ENCODE results near the gene SLF2.

The SLF2 gene

DNA sequence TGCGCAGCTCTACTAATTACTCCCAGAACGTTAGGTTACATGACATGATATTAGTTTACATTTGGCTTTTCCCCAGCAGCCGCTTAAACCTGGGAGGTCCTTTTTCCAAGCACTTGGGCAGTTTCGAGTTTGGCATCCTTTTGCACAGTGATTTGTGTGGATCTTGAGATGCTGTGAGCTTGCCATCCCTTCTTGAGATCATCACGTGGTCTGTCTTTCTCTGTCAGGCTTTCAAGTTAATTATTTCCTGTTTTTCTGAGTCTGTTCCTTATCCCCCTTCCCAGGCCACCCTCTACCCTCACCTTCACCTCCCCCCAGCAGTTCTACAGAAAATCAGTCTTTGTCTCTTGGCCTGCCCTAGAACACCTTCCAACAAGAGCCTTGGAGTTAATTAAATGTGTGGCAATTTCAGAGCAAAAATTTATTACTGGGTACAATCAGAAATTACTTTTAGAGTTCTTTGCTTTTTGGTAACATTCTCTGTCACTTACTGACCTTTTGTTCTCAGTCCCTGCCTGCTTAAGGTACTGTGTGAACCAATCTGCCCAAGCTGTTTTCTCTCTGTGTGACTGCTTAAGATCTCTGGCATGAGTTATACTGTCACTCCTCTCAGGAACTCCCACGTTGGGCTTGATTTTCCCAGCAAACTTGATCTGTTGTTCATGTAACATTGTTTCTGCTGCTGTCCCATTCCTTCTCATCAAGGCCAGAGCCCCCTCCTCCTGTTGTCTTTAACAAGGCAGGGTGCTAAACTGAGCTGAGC, 3.1 kb upstream of the SLF2 start:
- no peak for TF ChIP-seq CREB1 (IDR thresholded peaks at IDR 0.05; ENCODE audit: low read depth)
- TF ChIP-seq EGR1 (IDR thresholded peaks at IDR 0.05) = no peak
- TF ChIP-seq, protein P1, sequence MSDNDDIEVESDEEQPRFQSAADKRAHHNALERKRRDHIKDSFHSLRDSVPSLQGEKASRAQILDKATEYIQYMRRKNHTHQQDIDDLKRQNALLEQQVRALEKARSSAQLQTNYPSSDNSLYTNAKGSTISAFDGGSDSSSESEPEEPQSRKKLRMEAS (IDR thresholded peaks at IDR 0.05) = no peak
- TF ChIP-seq TEAD4 (IDR thresholded peaks at IDR 0.05) = no peak
- TF ChIP-seq FOXM1 (IDR thresholded peaks at IDR 0.05; ENCODE audit: borderline replicate concordance, low read depth) = no peak
- no peak for TF ChIP-seq TAF1 (IDR thresholded peaks at IDR 0.05; ENCODE audit: low read depth)
- TF ChIP-seq YY1 (IDR thresholded peaks at IDR 0.05; ENCODE audit: low read depth) = no peak
- no peak for TF ChIP-seq CEBPB (IDR thresholded peaks at IDR 0.05)
- TF ChIP-seq, protein P2, sequence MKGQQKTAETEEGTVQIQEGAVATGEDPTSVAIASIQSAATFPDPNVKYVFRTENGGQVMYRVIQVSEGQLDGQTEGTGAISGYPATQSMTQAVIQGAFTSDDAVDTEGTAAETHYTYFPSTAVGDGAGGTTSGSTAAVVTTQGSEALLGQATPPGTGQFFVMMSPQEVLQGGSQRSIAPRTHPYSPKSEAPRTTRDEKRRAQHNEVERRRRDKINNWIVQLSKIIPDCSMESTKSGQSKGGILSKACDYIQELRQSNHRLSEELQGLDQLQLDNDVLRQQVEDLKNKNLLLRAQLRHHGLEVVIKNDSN (IDR thresholded peaks at IDR 0.05) = no peak
- TF ChIP-seq RAD21 (IDR thresholded peaks at IDR 0.05; ENCODE audit: low read depth) = no peak
- TF ChIP-seq EP300 (IDR thresholded peaks at IDR 0.05; ENCODE audit: borderline replicate concordance) = no peak
- TF ChIP-seq, protein P3, sequence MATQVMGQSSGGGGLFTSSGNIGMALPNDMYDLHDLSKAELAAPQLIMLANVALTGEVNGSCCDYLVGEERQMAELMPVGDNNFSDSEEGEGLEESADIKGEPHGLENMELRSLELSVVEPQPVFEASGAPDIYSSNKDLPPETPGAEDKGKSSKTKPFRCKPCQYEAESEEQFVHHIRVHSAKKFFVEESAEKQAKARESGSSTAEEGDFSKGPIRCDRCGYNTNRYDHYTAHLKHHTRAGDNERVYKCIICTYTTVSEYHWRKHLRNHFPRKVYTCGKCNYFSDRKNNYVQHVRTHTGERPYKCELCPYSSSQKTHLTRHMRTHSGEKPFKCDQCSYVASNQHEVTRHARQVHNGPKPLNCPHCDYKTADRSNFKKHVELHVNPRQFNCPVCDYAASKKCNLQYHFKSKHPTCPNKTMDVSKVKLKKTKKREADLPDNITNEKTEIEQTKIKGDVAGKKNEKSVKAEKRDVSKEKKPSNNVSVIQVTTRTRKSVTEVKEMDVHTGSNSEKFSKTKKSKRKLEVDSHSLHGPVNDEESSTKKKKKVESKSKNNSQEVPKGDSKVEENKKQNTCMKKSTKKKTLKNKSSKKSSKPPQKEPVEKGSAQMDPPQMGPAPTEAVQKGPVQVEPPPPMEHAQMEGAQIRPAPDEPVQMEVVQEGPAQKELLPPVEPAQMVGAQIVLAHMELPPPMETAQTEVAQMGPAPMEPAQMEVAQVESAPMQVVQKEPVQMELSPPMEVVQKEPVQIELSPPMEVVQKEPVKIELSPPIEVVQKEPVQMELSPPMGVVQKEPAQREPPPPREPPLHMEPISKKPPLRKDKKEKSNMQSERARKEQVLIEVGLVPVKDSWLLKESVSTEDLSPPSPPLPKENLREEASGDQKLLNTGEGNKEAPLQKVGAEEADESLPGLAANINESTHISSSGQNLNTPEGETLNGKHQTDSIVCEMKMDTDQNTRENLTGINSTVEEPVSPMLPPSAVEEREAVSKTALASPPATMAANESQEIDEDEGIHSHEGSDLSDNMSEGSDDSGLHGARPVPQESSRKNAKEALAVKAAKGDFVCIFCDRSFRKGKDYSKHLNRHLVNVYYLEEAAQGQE (IDR thresholded peaks at IDR 0.05; ENCODE audit: low read depth) = no peak
- no peak for TF ChIP-seq TCF12 (IDR thresholded peaks at IDR 0.05; ENCODE audit: low read depth)
- no peak for TF ChIP-seq NFIC (IDR thresholded peaks at IDR 0.05)

DNA sequence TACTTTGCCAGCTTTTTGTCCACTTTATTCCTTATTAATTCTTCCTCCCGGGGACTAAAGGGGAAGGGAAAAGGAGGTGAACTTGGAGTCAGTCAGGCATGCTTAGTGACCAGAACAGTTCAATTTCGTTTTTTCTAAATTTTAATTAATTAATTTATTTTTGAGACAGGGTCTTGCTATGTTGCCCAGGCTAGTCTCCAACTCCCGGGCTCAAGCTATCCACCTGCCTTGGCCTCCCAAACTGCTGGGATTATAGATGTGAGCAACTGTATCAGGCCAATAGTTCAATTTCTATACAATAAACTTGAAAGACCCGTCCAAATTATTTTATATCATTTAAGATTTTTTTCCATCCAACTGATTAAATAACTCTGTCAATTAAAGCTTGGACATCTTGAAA, 1.3 kb upstream of the SLF2 start:
- no peak for TF ChIP-seq TEAD4 (IDR thresholded peaks at IDR 0.05)
- TF ChIP-seq RAD21 (IDR thresholded peaks at IDR 0.05; ENCODE audit: low read depth) = no peak
- no peak for TF ChIP-seq EP300 (IDR thresholded peaks at IDR 0.05; ENCODE audit: borderline replicate concordance)
- TF ChIP-seq TAF1 (IDR thresholded peaks at IDR 0.05; ENCODE audit: low read depth) = no peak
- TF ChIP-seq CREB1 (IDR thresholded peaks at IDR 0.05; ENCODE audit: low read depth) = no peak
- TF ChIP-seq FOXM1 (IDR thresholded peaks at IDR 0.05; ENCODE audit: borderline replicate concordance, low read depth) = no peak
- no peak for TF ChIP-seq YY1 (IDR thresholded peaks at IDR 0.05; ENCODE audit: low read depth)
- TF ChIP-seq ZBTB7A (IDR thresholded peaks at IDR 0.05; ENCODE audit: low read depth) = no peak
- TF ChIP-seq CEBPB (IDR thresholded peaks at IDR 0.05) = no peak
- no peak for TF ChIP-seq EGR1 (IDR thresholded peaks at IDR 0.05)
- TF ChIP-seq, protein P2 (IDR thresholded peaks at IDR 0.05) = no peak

DNA sequence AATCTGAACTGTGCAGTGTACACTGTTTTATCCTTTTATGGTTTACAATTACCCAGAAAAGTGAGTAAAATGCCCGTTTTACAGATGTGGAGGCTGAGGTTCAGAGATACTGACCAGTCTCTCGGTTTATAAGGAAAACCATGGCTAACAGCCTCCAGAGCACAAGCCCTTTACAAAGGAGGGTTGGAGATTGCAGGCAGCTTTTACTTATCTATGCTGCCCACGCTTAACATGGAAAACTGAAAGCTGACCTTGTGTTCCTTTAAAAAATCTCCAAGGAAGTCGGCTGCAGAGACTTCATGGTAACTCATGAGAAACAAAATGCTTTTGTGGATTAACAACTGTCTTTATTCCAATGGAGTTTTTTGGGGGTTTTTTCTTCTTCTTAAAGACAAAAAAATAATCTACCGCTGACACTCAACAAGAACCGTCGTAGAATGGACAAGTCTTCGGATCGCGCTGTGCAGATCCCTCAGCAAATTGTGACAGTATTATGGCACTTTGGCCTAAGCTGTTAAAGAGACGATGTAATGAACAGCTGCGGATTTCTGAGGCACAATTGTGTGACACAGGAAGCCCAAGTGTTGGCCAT, 654 bp upstream of the SLF2 start:
- TF ChIP-seq TEAD4 (IDR thresholded peaks at IDR 0.05) (no peak), EP300 (IDR thresholded peaks at IDR 0.05; ENCODE audit: borderline replicate concordance) (no peak), CREB1 (IDR thresholded peaks at IDR 0.05; ENCODE audit: low read depth) (no peak), NFIC (IDR thresholded peaks at IDR 0.05) (no peak), ZBTB7A (IDR thresholded peaks at IDR 0.05; ENCODE audit: low read depth) (no peak), FOXM1 (IDR thresholded peaks at IDR 0.05; ENCODE audit: borderline replicate concordance, low read depth) (no peak), RAD21 (IDR thresholded peaks at IDR 0.05; ENCODE audit: low read depth) (no peak), CEBPB (IDR thresholded peaks at IDR 0.05) (no peak), TCF12 (IDR thresholded peaks at IDR 0.05; ENCODE audit: low read depth) (no peak), EGR1 (IDR thresholded peaks at IDR 0.05) (no peak)
- TF ChIP-seq, protein P1 (IDR thresholded peaks at IDR 0.05) = no peak
- TF ChIP-seq, protein P2 (IDR thresholded peaks at IDR 0.05) = no peak
- TF ChIP-seq, protein P3 (IDR thresholded peaks at IDR 0.05; ENCODE audit: low read depth) = no peak

DNA sequence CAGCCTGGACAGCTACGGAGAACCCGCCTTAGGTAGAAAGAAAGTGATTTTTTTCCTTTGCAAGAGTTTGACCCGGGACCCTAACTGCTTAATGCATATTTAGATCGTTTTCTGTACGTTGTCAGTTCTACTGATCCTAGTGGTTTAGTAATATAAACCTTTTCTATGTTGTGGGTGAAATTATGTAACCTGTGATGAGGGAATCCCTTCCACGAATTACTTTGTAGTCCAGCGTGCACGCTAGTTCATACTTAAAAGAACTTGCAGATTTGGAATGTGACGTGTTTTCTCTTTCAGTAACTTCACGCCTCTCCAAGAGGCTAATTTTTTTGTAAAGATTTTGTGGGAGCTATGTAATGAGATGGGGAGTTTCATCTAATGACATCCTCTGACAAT, 705 bp downstream of the SLF2 start:
- TF ChIP-seq NFIC (IDR thresholded peaks at IDR 0.05) (no peak), YY1 (IDR thresholded peaks at IDR 0.05; ENCODE audit: low read depth) (no peak), ZBTB7A (IDR thresholded peaks at IDR 0.05; ENCODE audit: low read depth) (no peak)

DNA sequence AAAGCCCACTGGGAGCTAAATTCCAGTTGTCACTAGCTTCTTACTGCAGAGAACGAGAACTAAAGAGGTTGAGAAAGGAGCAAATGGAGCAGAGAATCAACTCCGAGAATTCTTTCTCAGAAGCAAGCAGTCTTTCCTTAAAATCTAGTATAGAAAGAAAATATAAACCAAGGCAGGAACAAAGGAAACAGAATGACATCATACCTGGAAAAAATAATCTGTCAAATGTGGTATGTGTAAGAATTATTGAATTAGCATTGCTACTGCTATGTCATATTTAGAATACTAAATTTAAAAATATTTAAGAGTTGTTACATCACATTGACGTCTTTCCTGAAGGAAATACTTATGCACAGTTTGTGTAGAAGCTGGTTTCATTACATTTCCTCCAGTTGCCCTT, 4.3 kb downstream of the SLF2 start:
- TF ChIP-seq CEBPB (IDR thresholded peaks at IDR 0.05) (no peak), YY1 (IDR thresholded peaks at IDR 0.05; ENCODE audit: low read depth) (no peak), TEAD4 (IDR thresholded peaks at IDR 0.05) (no peak), TAF1 (IDR thresholded peaks at IDR 0.05; ENCODE audit: low read depth) (no peak), EGR1 (IDR thresholded peaks at IDR 0.05) (no peak), EP300 (IDR thresholded peaks at IDR 0.05; ENCODE audit: borderline replicate concordance) (no peak), TCF12 (IDR thresholded peaks at IDR 0.05; ENCODE audit: low read depth) (no peak), ZBTB7A (IDR thresholded peaks at IDR 0.05; ENCODE audit: low read depth) (no peak), NFIC (IDR thresholded peaks at IDR 0.05) (no peak), FOXM1 (IDR thresholded peaks at IDR 0.05; ENCODE audit: borderline replicate concordance, low read depth) (no peak), RAD21 (IDR thresholded peaks at IDR 0.05; ENCODE audit: low read depth) (no peak), CREB1 (IDR thresholded peaks at IDR 0.05; ENCODE audit: low read depth) (no peak)
- TF ChIP-seq, protein P1 (IDR thresholded peaks at IDR 0.05) = no peak
- TF ChIP-seq, protein P2 (IDR thresholded peaks at IDR 0.05) = no peak
- TF ChIP-seq, protein P3 (IDR thresholded peaks at IDR 0.05; ENCODE audit: low read depth) = no peak
